WTC11 (cell line): ENCODE results near the gene PRPF6.

Experiments
- CBFB ChIP-seq: sonication (generic); formaldehyde crosslinking; IDR thresholded peaks from 2 replicates; pipeline ENCODE4 v1.8.1; 2022; ENCODE audit warnings: mild to moderate bottlenecking, low read depth, missing genetic modification reagents
- ZBTB21 ChIP-seq: sonication (generic); formaldehyde crosslinking; IDR thresholded peaks from 2 replicates; pipeline ENCODE4 v1.8.1; 2023; ENCODE audit warnings: mild to moderate bottlenecking, missing genetic modification reagents, borderline replicate concordance
- TF ChIP-seq, protein P1 (sequence below): fragments of 250-450 bp; sonication (Bioruptor Pico); IDR thresholded peaks from 2 replicates; pipeline ENCODE4 v1.9.0; 2021; ENCODE audit warnings: mild to moderate bottlenecking
- TF ChIP-seq, protein P2 (sequence below): sonication (generic); formaldehyde crosslinking; IDR thresholded peaks from 2 replicates; pipeline ENCODE4 v1.8.1; 2023; ENCODE audit warnings: mild to moderate bottlenecking, missing genetic modification reagents, borderline replicate concordance
- TF ChIP-seq, protein P3 (sequence below): sonication (generic); formaldehyde crosslinking; IDR thresholded peaks from 2 replicates; pipeline ENCODE4 v1.8.1; 2023; ENCODE audit warnings: mild to moderate bottlenecking, missing genetic modification reagents, moderate library complexity
- TF ChIP-seq, protein P4 (sequence below): fragments of 200-600 bp; IDR thresholded peaks from 2 replicates; pipeline ENCODE4 v1.8.0; 2022; ENCODE audit warnings: antibody characterized with exemption

DNA sequence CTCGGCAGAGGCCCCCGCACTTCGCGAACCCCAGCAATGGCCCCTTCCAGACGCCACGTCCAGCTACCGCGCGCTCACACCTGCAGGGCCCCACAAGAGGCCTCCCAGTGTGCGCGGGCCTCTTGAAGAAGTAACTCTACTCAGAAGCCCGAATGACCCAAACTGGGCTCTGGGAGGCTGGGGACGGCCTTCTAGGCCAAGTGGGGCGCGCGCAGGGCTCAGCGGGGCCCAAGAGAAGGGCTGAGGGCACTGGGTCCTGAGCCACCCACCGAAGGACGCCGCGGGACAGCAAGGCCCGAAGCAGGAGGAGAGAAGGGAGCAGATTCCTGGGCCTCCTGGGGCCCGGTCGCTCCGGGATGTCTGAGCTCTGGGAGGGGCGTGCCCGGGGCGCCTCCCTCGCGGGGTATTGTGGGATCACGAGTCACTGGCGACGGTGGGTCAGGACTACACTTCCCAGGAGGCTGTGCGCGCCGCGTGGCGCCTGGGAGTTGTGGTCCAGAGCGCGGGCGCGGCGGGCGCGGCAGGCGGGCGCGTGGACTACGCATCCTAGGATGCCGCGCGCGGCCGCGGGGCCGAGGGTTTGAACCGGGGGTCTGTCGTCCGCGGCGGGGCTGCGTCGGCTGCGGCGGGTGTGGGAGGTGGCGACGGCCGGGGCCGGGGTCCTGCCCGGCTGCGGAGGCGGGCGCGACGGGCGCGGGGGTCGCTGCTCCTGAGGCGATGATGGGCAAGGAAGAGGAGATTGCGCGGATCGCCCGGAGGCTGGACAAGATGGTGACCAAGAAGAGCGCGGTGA, 81.9 kb downstream of the PRPF6 start, which contains the start of gene TCEA2:
- TF ChIP-seq, protein P1, sequence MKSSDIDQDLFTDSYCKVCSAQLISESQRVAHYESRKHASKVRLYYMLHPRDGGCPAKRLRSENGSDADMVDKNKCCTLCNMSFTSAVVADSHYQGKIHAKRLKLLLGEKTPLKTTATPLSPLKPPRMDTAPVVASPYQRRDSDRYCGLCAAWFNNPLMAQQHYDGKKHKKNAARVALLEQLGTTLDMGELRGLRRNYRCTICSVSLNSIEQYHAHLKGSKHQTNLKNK = no peak
- TF ChIP-seq, protein P2, sequence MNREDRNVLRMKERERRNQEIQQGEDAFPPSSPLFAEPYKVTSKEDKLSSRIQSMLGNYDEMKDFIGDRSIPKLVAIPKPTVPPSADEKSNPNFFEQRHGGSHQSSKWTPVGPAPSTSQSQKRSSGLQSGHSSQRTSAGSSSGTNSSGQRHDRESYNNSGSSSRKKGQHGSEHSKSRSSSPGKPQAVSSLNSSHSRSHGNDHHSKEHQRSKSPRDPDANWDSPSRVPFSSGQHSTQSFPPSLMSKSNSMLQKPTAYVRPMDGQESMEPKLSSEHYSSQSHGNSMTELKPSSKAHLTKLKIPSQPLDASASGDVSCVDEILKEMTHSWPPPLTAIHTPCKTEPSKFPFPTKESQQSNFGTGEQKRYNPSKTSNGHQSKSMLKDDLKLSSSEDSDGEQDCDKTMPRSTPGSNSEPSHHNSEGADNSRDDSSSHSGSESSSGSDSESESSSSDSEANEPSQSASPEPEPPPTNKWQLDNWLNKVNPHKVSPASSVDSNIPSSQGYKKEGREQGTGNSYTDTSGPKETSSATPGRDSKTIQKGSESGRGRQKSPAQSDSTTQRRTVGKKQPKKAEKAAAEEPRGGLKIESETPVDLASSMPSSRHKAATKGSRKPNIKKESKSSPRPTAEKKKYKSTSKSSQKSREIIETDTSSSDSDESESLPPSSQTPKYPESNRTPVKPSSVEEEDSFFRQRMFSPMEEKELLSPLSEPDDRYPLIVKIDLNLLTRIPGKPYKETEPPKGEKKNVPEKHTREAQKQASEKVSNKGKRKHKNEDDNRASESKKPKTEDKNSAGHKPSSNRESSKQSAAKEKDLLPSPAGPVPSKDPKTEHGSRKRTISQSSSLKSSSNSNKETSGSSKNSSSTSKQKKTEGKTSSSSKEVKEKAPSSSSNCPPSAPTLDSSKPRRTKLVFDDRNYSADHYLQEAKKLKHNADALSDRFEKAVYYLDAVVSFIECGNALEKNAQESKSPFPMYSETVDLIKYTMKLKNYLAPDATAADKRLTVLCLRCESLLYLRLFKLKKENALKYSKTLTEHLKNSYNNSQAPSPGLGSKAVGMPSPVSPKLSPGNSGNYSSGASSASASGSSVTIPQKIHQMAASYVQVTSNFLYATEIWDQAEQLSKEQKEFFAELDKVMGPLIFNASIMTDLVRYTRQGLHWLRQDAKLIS (CRISPR knock-in tag) = no peak
- TF ChIP-seq, protein P3, sequence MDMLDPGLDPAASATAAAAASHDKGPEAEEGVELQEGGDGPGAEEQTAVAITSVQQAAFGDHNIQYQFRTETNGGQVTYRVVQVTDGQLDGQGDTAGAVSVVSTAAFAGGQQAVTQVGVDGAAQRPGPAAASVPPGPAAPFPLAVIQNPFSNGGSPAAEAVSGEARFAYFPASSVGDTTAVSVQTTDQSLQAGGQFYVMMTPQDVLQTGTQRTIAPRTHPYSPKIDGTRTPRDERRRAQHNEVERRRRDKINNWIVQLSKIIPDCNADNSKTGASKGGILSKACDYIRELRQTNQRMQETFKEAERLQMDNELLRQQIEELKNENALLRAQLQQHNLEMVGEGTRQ = peak; percentile 82
- TF ChIP-seq ZBTB21 (CRISPR knock-in tag) (no peak), CBFB (CRISPR knock-in tag) (no peak)
- TF ChIP-seq, protein P4, sequence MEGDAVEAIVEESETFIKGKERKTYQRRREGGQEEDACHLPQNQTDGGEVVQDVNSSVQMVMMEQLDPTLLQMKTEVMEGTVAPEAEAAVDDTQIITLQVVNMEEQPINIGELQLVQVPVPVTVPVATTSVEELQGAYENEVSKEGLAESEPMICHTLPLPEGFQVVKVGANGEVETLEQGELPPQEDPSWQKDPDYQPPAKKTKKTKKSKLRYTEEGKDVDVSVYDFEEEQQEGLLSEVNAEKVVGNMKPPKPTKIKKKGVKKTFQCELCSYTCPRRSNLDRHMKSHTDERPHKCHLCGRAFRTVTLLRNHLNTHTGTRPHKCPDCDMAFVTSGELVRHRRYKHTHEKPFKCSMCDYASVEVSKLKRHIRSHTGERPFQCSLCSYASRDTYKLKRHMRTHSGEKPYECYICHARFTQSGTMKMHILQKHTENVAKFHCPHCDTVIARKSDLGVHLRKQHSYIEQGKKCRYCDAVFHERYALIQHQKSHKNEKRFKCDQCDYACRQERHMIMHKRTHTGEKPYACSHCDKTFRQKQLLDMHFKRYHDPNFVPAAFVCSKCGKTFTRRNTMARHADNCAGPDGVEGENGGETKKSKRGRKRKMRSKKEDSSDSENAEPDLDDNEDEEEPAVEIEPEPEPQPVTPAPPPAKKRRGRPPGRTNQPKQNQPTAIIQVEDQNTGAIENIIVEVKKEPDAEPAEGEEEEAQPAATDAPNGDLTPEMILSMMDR = no peak
